Ovary (tissue), 3 donors: ENCODE results near the gene LAMC3.

ENCODE experiments used
- CTCF ChIP-seq, 3 donors: fragments of 450-650 bp in 2 of 3; fragments of 200-600 bp in 1 of 3; IDR thresholded peaks; one replicate each; pipeline versions ENCODE4 v1.5.1 to v1.8.0; 2016 to 2022; ENCODE audit warnings: antibody characterized with exemption in 3 of 3, mild to moderate bottlenecking in 1 of 3
- POLR2A ChIP-seq: fragments of 450-650 bp; IDR thresholded peaks from one replicate; pipeline ENCODE4 v1.6.1; 2017; ENCODE audit warnings: antibody characterized with exemption, mild to moderate bottlenecking, moderate library complexity
- donor health status: DM: no; HTN: no; CAD: no.

GRCh38 chr9:131008086-131008485, 888 bp upstream of the LAMC3 start:
- TF ChIP-seq CTCF (IDR thresholded peaks at IDR 0.05) (no peak), POLR2A (no peak)
